Activated CD4-positive, alpha-beta T cell treated with anti-CD3 and anti-CD28 coated beads, Interleukin-2, amount 50 U/mL, for 24 hours (primary cell): ENCODE data around the gene PCAT7.

ENCODE experiments used
- DNase-seq, 2 donors: peaks; one replicate each; pipeline ENCODE4 v3.0.0-alpha.2; 2020; ENCODE audit warnings: low read depth in 1 of 2, low spot score in 1 of 2

PCAT7 gene

GRCh38 chr9:94602666-94603065 is 47.8 kb downstream of the PCAT7 start:
- no peak for DNase-seq

DNA sequence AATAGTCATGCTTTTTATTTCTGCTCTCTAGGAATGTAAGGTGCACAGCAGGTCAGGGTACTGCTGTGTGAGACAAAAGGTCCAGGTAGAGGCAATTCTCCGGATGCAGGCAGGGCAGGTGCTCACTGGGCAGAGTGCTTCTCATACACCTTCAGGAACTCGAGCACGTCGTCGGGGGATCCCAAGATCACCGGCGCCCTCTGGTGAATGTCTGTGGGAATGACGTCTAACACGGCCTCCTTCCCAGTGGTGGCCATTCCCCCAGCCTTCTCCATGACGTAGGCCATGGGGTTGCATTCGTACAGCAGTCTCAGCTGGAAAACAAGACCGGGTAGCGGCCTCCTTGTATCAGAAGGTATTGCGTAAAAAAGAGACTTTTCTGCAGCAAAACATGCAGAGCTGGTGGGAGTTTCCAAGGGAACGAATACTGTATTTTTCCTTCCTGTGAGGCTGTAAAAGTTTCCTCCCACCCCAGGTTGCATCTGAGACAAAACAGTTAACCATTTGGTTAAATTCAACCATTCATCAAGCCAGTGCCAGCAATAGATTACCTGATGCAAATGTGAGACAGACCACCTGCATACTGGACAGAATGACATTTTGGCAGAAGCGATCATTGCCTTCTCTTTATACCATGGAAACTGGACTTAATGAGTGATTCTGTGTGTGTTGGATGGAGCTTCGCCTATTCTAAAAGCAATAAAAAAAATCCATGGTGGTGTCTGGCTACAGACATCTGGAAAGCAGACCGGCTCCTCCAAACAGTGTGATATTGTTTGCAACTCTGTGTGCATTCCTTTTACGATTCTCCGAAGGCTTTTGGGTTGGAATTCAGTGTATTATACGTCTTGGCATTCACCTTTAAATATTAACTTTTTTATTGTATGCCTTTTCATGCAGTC is 48.6 kb downstream of the PCAT7 start:
- DNase-seq = peak; percentile 47 to 58

GRCh38 chr9:94606646-94607422 is 52.0 kb downstream of the PCAT7 start:
- DNase-seq = no peak

- no peak for DNase-seq
Measured at GRCh38 chr9:94607423-94607691, 52.5 kb downstream of the PCAT7 start.

DNA sequence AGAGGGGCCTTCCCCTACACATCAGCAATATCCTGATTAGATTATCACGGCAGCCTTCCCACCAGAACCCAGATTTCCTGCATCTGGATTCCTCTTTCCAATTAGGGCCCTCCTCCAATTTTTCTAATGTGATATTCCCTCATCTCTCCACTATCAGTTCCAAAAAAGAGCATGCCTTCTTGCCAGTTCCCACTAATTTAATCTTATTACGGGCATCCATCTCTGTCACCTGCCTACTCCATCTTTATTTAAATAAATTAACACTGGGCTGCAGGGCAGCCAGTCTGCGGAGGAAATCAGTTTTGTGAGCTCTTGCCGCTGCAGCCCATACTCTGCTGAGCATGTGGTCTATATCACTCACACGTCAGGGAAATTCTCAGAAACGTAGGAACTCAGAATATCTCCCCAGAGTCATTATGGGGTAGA is 55.3 kb downstream of the PCAT7 start:
- no peak for DNase-seq

DNA sequence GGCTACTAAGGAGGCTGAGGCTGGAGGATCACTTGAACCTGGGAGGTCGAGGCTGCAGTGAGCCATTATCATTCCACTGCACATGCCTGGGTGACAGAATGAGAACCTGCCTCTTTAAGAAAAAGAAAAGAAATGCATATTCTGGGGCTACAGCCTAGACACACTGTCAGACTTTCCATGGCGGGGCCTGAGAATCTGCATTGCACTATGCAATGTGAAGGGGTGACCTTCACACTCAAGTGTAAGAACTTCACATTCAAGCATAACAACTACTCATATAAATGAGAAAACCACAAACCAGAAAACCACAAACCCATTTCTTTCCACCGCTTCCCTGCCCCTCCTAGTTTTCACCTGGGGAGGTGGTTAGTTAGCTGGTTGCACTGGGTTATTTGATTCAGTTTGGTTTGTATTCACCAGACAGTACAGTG is 56.8 kb downstream of the PCAT7 start:
- peak in 1 of 2 donors; percentile 55 for DNase-seq

DNA sequence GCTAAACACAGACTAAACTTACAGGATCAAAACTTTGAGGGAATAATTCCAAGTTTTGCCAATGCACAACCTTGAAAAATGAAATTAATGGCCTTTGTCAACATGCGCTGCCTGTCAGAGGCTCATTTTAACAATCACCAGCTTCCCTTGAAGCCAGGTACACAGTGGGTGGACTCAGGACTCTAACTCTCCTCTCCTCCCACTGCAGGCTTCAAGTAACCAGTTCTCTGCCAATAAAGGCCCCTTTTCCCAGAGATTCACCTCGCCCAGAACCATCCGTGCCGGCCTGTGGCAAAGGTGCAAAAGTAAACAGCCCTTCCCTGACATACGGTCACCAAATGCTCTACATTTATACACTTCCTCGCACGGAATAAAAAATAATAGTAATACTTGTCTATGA is 57.2 kb downstream of the PCAT7 start:
- no peak for DNase-seq

DNA sequence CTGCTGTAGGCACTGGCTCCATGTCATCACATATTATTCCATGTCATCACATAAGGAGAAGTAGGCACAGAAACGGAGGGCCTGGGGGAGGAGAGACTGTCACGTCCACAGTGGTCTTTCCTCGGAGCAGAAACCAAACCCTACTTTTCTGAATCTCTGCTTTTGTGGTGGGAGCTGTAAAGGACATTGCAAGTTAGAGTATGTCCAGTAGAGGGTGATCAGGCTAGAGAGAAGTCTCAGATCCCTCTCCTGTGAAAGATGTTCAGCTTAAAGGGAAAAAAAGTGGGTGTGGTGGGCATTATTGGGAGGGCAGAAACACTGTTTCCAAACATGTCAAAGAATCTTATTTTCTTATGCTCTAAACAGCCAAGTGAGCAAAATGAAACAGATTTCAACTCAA is 58.1 kb downstream of the PCAT7 start:
- no peak for DNase-seq

GRCh38 chr9:94619026-94619425 is 64.1 kb downstream of the PCAT7 start:
- no peak for DNase-seq
